Posterior vena cava (tissue), 2 donors: ENCODE measurements around the gene PDGFRA. TPM values are rescaled to one million over a fixed set of nuclear protein-coding genes. Genes with fewer than 3 reads are reported as not detected.
"Not testable (repeated sequence)": the region's sequence is repeated elsewhere in the genome, so short reads cannot be mapped to it uniquely, and the experiment has no call there.

ENCODE experiments used
- DNase-seq: peaks from one replicate; pipeline ENCODE4 v3.0.0-alpha.2; 2020; ENCODE audit warnings: low spot score
- intact Hi-C, 2 donors: fragments of 100-400 bp; cut with DNase I; formaldehyde crosslinking; loops; one replicate each; pipeline versions ENCODE4 v1.14.1 to v1.14.2; 2022 to 2023
- total RNA-seq, 2 donors: library from RNA; stranded (reverse); fragmentation: NEBNext Ultra II Directional; extraction: Animal tissue kit (Norgen Biotek cat#: 25700); gene quantifications; one replicate each; pipeline ENCODE4 v1.2.1, GENCODE V29; 2021
- donor health status: DM: yes; HTN: yes; CAD: no.
- donor health status: DM: yes; HTN: yes; CAD: no.

PDGFRA gene
- total RNA-seq, 2 donors from 2014 or later, result 192 to 201 TPM

DNA sequence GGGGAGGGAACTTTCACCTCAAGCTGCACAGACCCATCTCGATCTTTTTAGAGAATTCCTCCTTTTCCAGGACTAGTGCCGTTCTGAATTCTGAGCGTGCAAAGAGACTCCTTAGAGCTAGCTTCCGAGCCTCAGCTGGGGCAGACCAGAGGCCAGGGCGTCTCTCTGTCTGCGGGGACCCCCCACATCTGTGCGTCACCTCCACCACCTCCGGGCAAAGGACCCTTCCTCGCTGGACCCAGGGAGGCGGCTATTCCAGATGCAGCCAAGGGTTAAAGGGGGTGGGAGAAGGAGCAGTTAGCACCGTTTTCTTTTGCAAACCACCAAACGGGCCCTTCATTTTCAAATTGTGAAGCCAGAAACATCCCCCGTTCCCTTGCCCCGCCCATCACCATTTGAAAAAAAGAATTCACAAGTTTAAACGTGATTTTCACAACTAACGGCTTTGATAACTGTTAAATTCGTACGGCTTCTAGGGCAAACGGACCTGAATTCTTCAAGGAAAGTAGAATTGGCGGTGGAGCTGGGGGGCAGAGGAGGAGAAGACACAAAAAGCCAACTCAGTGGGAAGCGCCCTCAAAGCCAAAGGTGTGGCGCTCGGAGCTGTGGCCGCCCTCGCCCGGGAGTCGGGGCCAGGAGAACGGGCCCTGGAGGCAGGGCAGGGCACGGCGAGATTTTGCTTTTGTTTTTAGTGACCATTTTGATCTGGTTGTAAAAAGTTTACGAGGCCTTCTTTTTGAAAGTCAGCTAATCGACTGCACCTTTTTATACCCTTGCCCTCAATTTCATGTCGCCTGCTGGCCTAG lies 3.3 kb upstream of the PDGFRA start:
- no peak for DNase-seq
- intact Hi-C loops, result loop anchor here in 1 of 2 donors (5.0 kb wide), 1 partner anchor 318 kb away; no protein-coding TSS in a partner anchor

DNA sequence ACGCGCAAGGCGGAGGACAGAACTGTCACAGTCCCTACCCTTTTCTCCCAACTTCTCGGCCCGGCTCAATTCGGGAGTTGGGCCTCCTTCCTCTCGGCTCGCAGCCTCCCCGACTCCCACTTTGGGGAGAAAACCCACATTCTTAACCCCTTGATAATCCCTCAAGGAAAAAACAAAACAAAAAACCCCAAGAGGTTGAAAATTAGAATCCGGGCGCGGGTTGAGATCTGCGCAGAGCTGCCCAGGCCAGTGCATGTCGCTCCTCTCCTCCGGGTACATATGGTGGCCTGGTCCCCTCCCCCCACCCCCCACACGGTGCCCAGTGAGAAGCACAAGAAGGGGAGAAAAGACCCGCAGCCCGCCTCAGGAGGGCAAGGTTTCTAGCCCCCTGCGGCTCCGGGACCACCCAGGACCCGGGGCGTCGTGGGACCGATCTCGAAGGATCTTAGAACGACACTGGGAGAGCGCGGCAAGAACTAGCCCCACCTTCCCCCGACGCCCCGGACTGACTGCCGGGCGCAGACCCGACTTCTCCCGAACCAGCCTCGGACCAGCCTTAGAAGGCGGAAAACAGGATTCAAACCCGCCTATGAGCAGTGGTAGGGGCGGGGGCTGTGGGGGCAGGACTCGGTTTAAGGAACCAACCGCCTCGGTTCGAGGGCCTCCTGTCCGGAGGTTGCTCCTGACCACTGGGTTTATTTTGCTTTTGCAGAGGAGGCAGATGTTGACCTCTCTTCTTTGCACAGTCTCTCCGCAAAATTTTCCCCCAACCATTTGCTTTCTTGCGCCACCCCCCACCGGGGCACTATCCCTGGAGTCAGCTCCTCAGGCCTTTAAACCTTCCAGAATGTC lies 2.5 kb upstream of the PDGFRA start:
- peak; percentile 91 for DNase-seq
- intact Hi-C loops, result loop anchor here in 1 of 2 donors (5.0 kb wide), 1 partner anchor 319 kb away; no protein-coding TSS in a partner anchor

DNA sequence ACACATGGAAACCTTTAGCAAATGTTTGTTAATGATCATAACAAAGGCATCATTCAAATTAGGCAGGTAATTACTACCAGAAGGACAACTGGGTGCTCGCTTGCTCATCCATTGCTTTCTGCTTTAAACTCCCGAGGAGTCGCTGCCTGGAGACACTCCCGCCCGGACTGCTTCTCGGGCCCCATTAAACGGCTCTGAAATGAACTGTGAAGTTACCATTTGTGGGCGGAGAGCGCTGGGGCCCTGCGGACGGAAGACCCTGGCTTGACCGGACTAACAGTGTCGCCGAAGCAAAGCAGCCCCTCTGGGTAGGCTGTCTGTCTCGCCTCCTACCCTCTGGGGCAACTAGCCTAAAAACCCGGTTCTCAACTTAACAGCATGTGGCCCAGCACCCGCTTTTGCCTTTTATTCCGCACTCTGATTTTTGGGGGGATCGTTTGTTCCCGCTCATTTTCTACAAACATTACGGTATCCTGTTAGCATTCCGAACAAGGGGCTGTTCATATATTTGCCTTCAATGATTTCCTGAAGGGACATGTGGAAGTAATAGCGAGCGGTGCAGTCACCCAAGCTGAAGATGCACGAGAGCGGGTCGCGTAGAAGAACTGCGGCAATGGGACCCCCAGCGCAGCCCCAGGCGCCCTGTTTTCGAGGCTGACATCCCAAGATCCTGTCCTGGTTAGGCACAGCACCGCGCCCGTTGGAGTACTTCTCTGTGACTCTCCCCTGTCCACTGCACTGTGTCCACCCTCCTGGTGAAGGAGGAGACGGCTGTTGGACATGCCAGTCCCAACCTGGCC lies 1.6 kb upstream of the PDGFRA start:
- intact Hi-C loops, result loop anchor here in 1 of 2 donors (5.0 kb wide), 1 partner anchor 320 kb away; no protein-coding TSS in a partner anchor
- no peak for DNase-seq

DNA sequence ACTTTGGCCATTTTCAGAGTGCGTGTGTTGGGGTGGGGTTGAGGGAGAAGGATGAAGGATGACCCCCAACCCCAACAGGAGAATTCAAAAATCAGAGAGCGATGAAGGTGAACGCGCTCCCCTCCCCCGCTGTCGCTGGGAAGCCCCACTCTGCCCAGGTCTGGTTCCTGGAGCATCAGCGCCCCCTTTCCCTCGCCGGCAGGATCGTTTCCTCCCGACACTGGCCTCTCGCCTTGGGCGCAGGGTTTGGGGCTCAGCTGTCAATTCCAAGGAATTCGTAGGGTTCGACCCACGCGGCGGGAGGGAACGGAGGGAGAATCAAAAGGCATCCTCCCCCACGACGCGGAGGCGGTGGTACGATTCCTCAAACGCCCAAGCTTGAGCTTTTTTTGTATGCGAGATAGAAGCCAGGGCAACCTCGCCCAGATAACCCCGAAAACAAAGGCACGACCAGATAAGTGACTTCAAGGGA lies 1.0 kb upstream of the PDGFRA start:
- intact Hi-C loops, result loop anchor here in 1 of 2 donors (5.0 kb wide), 1 partner anchor 321 kb away; no protein-coding TSS in a partner anchor
- peak; percentile 93 for DNase-seq

DNA sequence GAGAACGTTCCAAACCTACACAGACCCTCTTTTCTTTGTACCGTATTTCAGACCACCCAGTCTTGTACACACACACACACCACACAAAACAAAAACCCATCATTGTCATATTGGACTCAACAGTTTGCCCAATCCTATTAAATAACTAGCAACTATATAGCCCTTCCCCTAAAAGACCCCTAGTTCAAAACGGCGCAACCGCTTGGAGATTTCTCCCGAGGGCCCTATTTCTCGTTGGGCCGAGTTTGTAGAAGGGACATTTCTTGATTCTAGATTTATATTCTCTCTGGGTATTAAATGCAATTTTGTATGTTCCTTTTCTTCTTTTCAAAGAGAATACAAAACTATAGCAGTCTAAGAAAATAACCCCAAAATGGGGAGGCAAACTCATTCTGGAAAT lies 547 bp upstream of the PDGFRA start:
- DNase-seq, result no peak
- intact Hi-C loops, result loop anchor here in 1 of 2 donors (5.0 kb wide), 1 partner anchor 321 kb away; no protein-coding TSS in a partner anchor

DNA sequence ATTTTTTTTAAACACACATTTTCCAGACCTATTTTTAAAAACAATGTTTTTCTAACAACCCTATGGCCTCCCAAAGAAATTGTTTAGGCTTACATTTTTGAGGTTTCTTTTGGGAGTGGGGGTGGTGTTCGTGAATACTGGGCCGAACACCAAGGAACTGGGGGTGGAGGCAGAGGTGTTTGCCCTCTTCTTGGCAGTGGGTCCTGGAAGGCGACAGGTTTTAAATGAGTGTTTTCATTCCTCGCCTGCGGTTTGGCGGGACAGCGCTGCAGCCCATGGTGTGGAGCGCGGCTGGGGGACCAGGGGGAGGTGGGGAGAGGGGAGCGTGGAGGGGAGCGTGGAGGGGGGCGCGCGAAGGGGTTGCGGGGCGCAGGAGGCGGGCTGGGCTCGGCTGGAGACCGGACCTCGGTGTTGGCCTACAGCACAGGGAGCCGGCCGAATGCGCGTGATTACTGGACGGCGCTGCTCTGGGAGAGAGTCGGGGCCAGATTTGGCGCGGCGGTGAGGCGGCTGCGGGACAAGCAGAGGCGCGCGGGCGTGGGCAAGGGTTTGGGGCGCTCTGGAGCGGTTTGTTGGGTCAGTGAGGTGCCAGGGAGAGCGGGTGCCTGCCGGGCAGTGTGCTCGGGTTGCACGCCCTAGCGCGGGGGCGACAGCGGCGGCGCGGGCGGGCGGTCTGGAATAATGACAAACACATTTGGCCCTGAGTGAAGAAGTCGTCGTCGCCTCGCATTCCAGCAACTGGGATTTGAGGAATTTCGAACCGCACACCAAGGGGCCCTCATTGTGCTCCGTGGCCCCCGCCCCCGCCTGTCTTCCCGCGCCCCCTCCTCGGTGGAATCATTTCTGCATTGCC lies 764 bp downstream of the PDGFRA start:
- DNase-seq, result no peak
- intact Hi-C loops, result loop anchor here (5.0 kb wide), 2 partner anchors 323 to 1033 kb away; no protein-coding TSS in a partner anchor

DNA sequence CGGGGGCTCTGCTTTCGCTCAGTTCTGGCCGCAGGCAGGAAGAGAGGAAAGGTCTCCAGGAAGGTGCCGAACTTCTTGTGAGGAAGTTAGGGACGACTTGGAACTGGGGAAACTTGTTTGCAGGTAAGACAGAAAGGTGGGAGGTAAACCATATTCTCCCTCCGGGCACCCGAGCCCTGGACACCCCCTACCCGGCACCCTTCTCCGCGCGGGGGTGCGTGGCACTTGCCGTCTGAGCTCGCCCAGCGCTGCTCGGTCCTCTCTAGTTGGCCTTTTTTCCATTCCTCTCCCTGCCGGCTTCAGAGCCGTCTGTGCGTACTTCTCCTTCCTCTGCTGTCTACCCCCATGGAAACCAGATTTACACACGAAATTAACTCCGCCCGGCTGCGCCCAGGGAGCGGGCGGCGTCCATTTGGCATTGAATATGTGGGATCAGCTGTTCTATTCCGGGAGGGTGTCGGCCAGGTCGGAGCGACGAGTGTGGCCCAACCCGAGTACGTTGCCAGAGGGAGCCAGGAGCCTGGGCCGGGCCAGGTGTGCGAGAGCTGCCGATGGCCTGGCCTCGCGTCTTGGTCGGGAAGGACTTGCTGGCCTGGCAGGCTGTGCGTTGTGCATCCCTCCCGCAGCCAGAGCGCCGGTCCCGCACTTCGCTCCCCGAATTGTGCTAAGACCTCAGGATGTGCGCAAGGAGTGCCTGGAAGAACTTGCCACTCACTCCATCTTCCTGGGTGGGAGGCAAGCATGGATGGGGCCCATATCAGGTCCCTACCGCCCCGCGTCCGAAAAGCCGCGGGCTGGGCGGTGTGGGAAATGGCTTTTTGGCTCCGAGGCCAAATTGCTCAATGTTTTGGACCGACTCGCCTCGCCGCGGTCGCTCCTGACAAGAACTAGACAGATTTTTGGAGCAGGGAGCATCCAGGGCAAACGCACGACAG lies 1.7 kb downstream of the PDGFRA start:
- intact Hi-C loops, result loop anchor here (5.0 kb wide), 1 partner anchor 1033 kb away; no protein-coding TSS in a partner anchor
- DNase-seq, result peak; percentile 87

DNA sequence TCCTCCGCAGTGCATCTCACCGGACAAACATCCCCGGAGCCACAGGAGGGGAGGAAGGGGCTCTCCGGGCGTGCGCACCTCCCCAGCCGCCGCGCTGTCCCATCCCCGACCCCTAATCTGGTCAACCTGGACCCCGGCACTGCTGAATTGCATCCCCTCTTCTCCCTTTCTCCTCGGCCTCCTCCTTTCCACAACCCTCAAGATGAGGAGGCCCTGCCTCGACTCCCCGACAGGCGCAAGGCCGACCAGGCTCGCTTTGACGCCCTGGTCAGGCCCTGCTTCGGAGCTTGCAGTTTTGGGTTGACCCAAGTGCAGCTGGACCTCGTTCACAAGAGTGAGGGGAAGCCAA lies 2.3 kb downstream of the PDGFRA start:
- intact Hi-C loops, result loop anchor here (5.0 kb wide), 1 partner anchor 1034 kb away; no protein-coding TSS in a partner anchor
- DNase-seq, result no peak

DNA sequence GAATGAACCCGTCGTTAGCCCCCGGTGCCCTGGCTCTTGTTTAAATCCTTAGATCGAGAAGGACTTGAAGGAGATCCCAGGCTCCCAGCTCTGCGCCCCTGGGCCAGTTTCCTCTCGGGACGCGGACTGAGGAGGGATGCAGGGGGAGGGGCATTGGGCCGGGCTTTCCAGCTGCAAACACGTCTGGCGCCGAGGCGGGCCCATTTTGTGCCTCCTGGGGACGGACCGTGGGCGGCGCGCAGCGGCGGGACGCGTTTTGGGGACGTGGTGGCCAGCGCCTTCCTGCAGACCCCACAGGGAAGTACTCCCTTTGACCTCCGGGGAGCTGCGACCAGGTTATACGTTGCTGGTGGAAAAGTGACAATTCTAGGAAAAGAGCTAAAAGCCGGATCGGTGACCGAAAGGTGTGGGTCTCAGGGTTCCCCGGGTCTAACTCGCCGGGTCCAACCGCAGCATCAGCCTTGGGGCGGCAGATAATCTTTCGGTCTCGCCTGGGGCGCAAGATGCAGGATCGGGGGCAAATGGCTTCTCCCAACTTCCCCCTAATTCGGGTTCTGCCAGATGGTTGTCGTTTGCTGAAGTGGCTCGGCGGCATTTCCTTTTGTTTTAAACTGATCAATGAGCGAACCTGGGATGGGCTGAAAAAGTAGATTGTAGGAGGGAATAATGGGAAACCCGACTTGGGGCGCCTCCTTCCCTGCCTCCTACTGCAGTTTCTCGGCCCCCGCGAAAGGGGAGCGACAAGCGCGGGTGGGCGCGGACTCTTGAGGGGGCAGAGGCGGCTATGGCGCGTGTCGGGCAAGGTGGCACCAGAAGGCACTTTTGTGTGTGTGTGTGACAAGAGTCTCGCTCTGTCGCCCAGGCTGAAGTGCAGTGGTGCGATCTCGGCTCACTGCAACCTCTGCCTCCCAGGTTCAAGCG lies 2.9 kb downstream of the PDGFRA start:
- intact Hi-C loops, result loop anchor here (5.0 kb wide), 1 partner anchor 1035 kb away; no protein-coding TSS in a partner anchor
- DNase-seq, result peak; percentile 91

DNA sequence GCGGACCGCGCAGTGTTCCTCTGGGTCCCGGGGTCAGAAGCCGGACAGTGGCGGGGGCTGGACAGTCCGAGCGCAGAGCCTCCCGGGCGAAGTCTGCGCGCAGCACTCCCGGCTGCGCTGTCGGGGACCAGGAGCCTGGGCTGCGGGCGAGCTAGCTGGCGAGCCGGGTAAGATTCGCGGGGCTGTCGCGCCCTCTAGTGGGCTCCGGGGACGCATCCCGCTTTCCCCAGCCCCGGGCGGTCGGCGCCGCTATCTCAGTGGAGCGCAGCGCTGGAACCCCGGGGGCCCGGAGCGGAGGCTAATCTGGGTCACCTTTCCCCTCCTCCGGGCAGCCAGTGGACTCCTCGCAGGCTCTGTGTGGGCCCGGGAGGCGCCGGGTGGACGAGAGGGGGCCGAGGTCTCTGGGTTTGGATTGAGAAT lies 4.2 kb downstream of the PDGFRA start:
- intact Hi-C loops, result loop anchor here (5.0 kb wide), 1 partner anchor 1036 kb away; no protein-coding TSS in a partner anchor
- peak; percentile 96 for DNase-seq

DNA sequence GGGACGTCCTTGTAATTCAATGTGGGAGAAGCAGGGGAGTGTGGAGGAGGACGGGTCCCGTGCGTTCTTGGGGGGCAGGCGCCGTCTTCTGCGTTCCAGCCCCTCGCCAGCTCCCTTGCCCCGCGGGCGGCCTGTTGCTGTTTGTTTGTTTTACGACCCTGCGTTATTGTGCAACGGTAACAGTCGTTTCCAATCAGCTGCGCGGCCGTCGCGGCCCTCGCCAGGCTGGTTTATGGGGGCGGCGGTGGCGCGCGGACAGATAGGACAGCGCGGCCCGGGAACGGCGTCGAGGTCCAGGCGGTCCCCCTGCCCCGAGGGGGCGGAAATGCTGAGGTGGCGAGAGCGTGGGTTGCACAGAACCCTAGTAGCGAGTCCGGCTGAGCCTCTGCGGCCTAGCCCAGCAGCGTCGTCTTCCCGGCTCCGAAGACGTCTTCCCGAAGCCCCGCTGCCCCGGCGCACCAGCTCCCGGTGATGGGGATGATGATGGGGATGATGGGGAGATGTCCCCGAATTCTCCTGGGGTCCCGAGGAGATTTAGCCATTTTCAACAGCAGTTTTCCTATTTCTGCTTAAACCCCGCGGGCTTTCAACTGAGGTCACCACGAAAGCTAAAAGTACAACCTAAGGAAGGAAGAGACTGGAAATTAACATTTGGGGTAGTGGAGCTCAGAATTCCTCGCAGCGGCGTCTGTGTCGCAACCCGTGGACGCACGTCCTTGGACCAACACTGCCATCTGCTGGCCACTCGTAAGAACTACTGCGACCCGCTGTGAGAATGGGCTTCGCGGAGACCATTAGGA lies 4.8 kb downstream of the PDGFRA start:
- peak; percentile 94 for DNase-seq
- intact Hi-C loops, result loop anchor here (5.0 kb wide), 1 partner anchor 1037 kb away; no protein-coding TSS in a partner anchor

DNA sequence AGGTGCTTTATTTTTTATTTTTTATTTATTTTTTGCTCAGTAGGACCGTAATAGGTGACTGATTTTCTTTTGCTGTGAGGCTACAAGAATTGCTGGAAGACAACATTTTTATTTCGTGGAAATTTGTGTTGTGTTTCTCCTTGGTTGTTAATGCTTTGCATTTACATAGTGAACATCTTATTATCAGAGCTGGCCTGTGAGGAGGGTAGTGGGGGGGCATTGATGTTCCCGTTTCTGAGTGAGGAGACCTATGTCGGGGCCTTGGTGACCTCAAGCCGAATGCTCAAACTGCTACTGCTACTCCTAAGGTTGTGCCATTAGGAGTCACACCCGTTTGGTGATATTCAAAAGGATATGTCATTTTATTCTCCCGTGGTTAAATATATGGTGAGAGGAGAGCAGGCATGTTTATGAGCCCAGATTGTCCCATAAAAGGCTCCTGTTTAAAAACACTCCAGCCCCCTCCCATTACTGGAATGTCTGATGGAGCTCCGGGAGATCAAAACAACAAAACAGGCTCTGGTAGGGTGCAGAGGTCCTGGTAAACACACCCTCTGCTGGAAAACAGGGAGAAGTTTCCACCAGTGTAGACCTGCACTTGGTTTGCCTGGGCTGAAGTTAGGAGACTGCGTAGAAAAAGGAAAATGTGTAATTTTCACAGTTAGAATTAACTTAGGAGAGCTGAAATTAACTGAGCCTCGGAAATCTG lies 5.6 kb downstream of the PDGFRA start:
- DNase-seq, result no peak
- intact Hi-C loops, result loop anchor here (5.0 kb wide), 1 partner anchor 1037 kb away; no protein-coding TSS in a partner anchor

DNA sequence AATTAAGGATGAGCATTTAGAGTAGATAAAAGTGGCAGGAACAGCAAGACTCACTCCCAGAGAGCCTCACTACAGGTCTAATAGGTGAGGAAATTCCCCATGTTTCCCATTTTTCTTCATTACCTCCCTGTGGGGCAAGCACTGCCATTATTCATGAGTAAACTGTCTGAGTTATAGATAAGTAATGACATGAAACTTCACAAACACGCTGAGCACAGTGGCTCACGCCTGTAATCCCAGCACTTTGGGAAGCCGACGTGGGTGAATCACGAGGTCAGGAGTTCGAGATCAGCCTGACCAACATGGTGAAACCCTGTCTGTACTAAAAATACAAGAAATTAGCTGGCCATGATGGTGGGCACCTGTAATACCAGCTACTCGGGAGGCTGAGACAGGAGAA lies 7.2 kb downstream of the PDGFRA start:
- DNase-seq, intact Hi-C loops: not testable (repeated sequence)

DNA sequence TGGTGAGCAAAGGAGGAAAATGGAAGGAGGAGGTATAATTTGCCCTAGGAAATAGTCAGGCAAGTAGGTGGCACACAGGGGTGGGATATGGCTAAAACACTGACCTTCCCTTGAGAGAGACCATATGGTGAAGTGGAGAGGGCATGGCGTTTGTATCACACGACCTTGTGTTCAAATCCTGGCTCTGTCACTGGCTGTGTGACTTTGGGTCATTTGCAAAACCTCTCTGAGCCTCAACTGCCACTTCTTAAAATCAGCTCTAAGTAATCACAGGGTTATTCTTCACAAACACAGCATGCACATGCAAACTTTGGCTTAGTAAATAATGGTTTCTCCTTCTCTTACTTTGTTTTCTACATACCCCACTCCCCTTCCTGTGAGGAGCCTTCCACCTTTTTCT lies 8.7 kb downstream of the PDGFRA start:
- intact Hi-C loops, result no loop called here
- no peak for DNase-seq
